ENCODE measurements around the gene ACOXL.

The ACOXL gene

GRCh38 chr2:111102216-111102615 is 369.8 kb downstream of the ACOXL start (continued):
- TF ChIP-seq ZNF596 (tag by site-specific recombination; IDR thresholded peaks at IDR 0.05) (no peak), ZIC2 (tag by site-specific recombination; IDR thresholded peaks at IDR 0.05) (no peak)

DNA sequence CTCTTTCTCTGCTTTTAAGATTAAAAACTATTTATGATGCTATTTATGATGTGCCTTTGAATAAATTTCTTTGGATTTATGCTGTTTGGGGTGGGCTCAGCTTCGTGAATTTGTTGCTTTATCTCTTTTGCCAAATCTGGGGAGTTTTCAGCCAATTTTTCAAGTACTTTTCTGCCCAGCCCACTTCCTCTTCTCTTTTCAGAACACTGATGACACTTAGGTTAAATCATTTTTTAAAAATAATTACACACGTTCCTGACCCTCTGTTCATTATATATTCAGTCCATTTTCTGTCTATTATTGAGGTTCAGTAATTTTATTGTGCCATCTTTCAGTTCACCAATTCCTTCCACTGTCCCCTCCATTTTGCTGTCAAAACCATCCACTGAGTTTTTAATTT is 373.6 kb downstream of the ACOXL start:
- no peak for TF ChIP-seq ZBTB17 (tag by site-specific recombination; IDR thresholded peaks at IDR 0.05)
- TF ChIP-seq KLF8 (tag by site-specific recombination; IDR thresholded peaks at IDR 0.05), result no peak
- no peak for TF ChIP-seq ZNF560 (tag by site-specific recombination; IDR thresholded peaks at IDR 0.05; ENCODE audit: borderline replicate concordance)
- no peak for TF ChIP-seq ZNF501 (tag by site-specific recombination; IDR thresholded peaks at IDR 0.05)
- TF ChIP-seq ZNF157 (tag by site-specific recombination; IDR thresholded peaks at IDR 0.05), result no peak
- no peak for TF ChIP-seq ZNF747 (tag by site-specific recombination; IDR thresholded peaks at IDR 0.05)
- TF ChIP-seq ZSCAN16 (tag by site-specific recombination; IDR thresholded peaks at IDR 0.05), result no peak
- TF ChIP-seq ZNF133 (tag by site-specific recombination; IDR thresholded peaks at IDR 0.05), result no peak
- TF ChIP-seq, protein P1, sequence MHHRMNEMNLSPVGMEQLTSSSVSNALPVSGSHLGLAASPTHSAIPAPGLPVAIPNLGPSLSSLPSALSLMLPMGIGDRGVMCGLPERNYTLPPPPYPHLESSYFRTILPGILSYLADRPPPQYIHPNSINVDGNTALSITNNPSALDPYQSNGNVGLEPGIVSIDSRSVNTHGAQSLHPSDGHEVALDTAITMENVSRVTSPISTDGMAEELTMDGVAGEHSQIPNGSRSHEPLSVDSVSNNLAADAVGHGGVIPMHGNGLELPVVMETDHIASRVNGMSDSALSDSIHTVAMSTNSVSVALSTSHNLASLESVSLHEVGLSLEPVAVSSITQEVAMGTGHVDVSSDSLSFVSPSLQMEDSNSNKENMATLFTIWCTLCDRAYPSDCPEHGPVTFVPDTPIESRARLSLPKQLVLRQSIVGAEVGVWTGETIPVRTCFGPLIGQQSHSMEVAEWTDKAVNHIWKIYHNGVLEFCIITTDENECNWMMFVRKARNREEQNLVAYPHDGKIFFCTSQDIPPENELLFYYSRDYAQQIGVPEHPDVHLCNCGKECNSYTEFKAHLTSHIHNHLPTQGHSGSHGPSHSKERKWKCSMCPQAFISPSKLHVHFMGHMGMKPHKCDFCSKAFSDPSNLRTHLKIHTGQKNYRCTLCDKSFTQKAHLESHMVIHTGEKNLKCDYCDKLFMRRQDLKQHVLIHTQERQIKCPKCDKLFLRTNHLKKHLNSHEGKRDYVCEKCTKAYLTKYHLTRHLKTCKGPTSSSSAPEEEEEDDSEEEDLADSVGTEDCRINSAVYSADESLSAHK (tag by site-specific recombination; IDR thresholded peaks at IDR 0.05), result no peak
- TF ChIP-seq, protein P2, sequence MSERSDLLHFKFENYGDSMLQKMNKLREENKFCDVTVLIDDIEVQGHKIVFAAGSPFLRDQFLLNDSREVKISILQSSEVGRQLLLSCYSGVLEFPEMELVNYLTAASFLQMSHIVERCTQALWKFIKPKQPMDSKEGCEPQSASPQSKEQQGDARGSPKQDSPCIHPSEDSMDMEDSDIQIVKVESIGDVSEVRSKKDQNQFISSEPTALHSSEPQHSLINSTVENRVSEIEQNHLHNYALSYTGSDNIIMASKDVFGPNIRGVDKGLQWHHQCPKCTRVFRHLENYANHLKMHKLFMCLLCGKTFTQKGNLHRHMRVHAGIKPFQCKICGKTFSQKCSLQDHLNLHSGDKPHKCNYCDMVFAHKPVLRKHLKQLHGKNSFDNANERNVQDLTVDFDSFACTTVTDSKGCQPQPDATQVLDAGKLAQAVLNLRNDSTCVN (tag by site-specific recombination; optimal IDR thresholded peaks at IDR 0.05), result no peak
- no peak for TF ChIP-seq ZNF148 (tag by site-specific recombination; IDR thresholded peaks at IDR 0.05; ENCODE audit: borderline replicate concordance)
- no peak for TF ChIP-seq ZNF521 (tag by site-specific recombination; IDR thresholded peaks at IDR 0.05)
- no peak for TF ChIP-seq GLI4 (tag by site-specific recombination; IDR thresholded peaks at IDR 0.05)
- POLR2A ChIA-PET, result no interaction called here

DNA sequence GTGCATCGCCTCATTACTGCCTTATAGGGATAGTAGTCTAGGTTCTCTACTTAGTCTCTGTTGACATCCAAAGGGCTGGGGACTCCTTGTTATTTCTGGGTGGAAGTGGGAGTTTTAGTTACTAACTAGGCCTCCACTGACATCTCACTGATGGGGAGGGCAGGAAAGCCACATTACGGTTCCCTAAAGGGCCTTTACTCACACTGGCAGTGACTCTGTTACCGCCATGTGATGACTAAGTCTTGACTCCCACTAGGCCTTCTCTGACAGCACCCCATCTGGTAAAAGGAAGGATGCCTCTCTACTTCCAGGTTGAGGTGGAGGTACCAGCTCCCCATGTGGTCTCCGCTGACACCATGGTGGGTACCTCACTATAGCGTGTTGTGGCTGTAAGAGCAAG is 374.3 kb downstream of the ACOXL start:
- no peaks in the 10 kb centered on the region for H3K9me3 ChIP-seq (ENCODE audit: control insufficient read depth, insufficient read depth, low read depth, low read length)
- no peak overlapping the region for H3K4me3 ChIP-seq (ENCODE audit: low read depth, low read length)
- no peak overlapping the region for H3K27ac ChIP-seq (ENCODE audit: extremely low read depth, low read depth, low read length)
- CTCF ChIA-PET, result interaction anchor here (0.6 kb wide), 1 partner anchor 27 kb away, joined by 3 read pairs; no protein-coding TSS in a partner anchor
- H3K36me3 ChIP-seq (ENCODE audit: control insufficient read depth in 2 of 2, insufficient read depth in 1 of 2, low read length in 2 of 2), result no peaks in the 10 kb centered on the region
- H3K4me1 ChIP-seq (ENCODE audit: control insufficient read depth, insufficient read depth, low read length), result no peaks in the 10 kb centered on the region
- POLR2A ChIA-PET, result no interaction called here
- TF ChIP-seq, protein P3, sequence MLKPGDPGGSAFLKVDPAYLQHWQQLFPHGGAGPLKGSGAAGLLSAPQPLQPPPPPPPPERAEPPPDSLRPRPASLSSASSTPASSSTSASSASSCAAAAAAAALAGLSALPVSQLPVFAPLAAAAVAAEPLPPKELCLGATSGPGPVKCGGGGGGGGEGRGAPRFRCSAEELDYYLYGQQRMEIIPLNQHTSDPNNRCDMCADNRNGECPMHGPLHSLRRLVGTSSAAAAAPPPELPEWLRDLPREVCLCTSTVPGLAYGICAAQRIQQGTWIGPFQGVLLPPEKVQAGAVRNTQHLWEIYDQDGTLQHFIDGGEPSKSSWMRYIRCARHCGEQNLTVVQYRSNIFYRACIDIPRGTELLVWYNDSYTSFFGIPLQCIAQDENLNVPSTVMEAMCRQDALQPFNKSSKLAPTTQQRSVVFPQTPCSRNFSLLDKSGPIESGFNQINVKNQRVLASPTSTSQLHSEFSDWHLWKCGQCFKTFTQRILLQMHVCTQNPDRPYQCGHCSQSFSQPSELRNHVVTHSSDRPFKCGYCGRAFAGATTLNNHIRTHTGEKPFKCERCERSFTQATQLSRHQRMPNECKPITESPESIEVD (tag by site-specific recombination; IDR thresholded peaks at IDR 0.05), result no peak
- TF ChIP-seq ZNF561 (tag by site-specific recombination; IDR thresholded peaks at IDR 0.05; ENCODE audit: borderline replicate concordance), result no peak
- no peak for TF ChIP-seq FEZF1 (tag by site-specific recombination; IDR thresholded peaks at IDR 0.05)
- TF ChIP-seq ZNF248 (tag by site-specific recombination; IDR thresholded peaks at IDR 0.05), result no peak
- TF ChIP-seq ZNF175 (tag by site-specific recombination; IDR thresholded peaks at IDR 0.05), result no peak
- TF ChIP-seq, protein P4, sequence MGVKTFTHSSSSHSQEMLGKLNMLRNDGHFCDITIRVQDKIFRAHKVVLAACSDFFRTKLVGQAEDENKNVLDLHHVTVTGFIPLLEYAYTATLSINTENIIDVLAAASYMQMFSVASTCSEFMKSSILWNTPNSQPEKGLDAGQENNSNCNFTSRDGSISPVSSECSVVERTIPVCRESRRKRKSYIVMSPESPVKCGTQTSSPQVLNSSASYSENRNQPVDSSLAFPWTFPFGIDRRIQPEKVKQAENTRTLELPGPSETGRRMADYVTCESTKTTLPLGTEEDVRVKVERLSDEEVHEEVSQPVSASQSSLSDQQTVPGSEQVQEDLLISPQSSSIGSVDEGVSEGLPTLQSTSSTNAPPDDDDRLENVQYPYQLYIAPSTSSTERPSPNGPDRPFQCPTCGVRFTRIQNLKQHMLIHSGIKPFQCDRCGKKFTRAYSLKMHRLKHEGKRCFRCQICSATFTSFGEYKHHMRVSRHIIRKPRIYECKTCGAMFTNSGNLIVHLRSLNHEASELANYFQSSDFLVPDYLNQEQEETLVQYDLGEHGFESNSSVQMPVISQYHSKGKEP (tag by site-specific recombination; IDR thresholded peaks at IDR 0.05), result no peak
- no peak for TF ChIP-seq ZNF645 (tag by site-specific recombination; IDR thresholded peaks at IDR 0.05)

More for the DNA sequence above, 373.6 kb downstream of the ACOXL start:
- Histone ChIP-seq H3K27ac (ENCODE audit: extremely low read depth, low read depth, low read length) (no peak overlapping the region), H3K9me3 (ENCODE audit: control insufficient read depth, insufficient read depth, low read depth, low read length) (no peaks in the 10 kb centered on the region), H3K4me3 (ENCODE audit: low read depth, low read length) (no peak overlapping the region), H3K4me1 (ENCODE audit: control insufficient read depth, insufficient read depth, low read length) (no peaks in the 10 kb centered on the region), H3K36me3 (ENCODE audit: control insufficient read depth in 2 of 2, insufficient read depth in 1 of 2, low read length in 2 of 2) (no peaks in the 10 kb centered on the region)
- CTCF ChIA-PET, result interaction anchor here (0.6 kb wide), 1 partner anchor 28 kb away, joined by 3 read pairs; no protein-coding TSS in a partner anchor

Data from HEK293 (cell line).